ENCODE data around the gene KLRC4.
"Not testable (repeated sequence)": the region's sequence is repeated elsewhere in the genome, so short reads cannot be mapped to it uniquely, and the experiment has no call there.

- not testable (repeated sequence) for TF ChIP-seq CTCF (IDR thresholded peaks at IDR 0.05; ENCODE audit: borderline replicate concordance, extremely low read depth, low read length, poor library complexity, severe bottlenecking); EZH2 (IDR thresholded peaks at IDR 0.05; ENCODE audit: borderline replicate concordance, low read depth, low read length, severe bottlenecking)
These were observed 12.6 kb upstream of the KLRC4 start for GRCh38 chr12:10422159-10422558.

All from DND-41 (cell line).